Peyer's patch (tissue), 4 donors: ENCODE results near the gene PFN3. TPM values are rescaled to one million over a fixed set of nuclear protein-coding genes. Genes with fewer than 3 reads are reported as not detected.

ENCODE experiments used
- DNase-seq, 3 donors: peaks; one replicate each; pipeline ENCODE4 v3.0.0-alpha.2; 2017 to 2019
- H3K27ac ChIP-seq, 4 donors: fragments of 200-600 bp; sonication (generic); one replicate each; pipeline ENCODE4 v1.5.1; 2016 to 2019
- H3K27me3 ChIP-seq, 2 donors: fragments of 200-600 bp; sonication (generic); one replicate each; pipeline ENCODE4 v1.5.1; 2019
- H3K36me3 ChIP-seq, 3 donors: fragments of 200-600 bp; sonication (generic); one replicate each; pipeline ENCODE4 v1.5.1; 2016 to 2019
- H3K4me1 ChIP-seq, 4 donors: fragments of 200-600 bp; sonication (generic); one replicate each; pipeline ENCODE4 v1.5.1; 2016 to 2019
- H3K4me3 ChIP-seq, 4 donors: fragments of 200-600 bp; sonication (generic); 1 replicate in 3 of 4; 2 replicates in 1 of 4; pipeline ENCODE4 v1.5.1; 2016 to 2019; ENCODE audit warnings: mild to moderate bottlenecking in 1 of 4
- H3K9me3 ChIP-seq, 4 donors: fragments of 200-600 bp; sonication (generic); one replicate each; pipeline ENCODE4 v1.5.1; 2016 to 2019; ENCODE audit warnings: mild to moderate bottlenecking in 1 of 4
- CTCF ChIP-seq, 6 experiments: fragments of 450-650 bp in 4 of 6; fragments of 200-600 bp in 2 of 6; sonication (generic) in 1 of 6; IDR thresholded peaks; one replicate each; pipeline ENCODE4 v1.5.1; 2017 to 2019; ENCODE audit warnings: antibody characterized with exemption in 6 of 6, mild to moderate bottlenecking in 3 of 6, moderate library complexity in 1 of 6
- POLR2A ChIP-seq, 2 donors: fragments of 450-650 bp; IDR thresholded peaks; one replicate each; pipeline ENCODE4 v1.5.1; 2017; ENCODE audit warnings: antibody characterized with exemption in 2 of 2, mild to moderate bottlenecking in 2 of 2, moderate library complexity in 2 of 2
- total RNA-seq, 4 donors: library from RNA; depleted of rRNA; stranded (reverse); fragments of >200 nt; gene quantifications; one replicate each; pipeline ENCODE4 v1.1.0, GENCODE V29; 2016

PFN3 gene
- total RNA-seq, 4 donors from 2014 or later, result not detected

- no peak overlapping the region for H3K4me3 ChIP-seq
- TF ChIP-seq CTCF (IDR thresholded peaks at IDR 0.05) (no peak), POLR2A (IDR thresholded peaks at IDR 0.05) (no peak)
- H3K27ac ChIP-seq, result no peak overlapping the region
- H3K4me1 ChIP-seq, result peaks cover 0 to under 1% (median 0%) of the 10 kb centered on the region in 4 donors
- H3K36me3 ChIP-seq, result peaks cover 0 to 58% (median 0%) of the 10 kb centered on the region in 3 donors
- no peaks in the 10 kb centered on the region for H3K9me3 ChIP-seq
- H3K27me3 ChIP-seq, result no peaks in the 10 kb centered on the region
- no peak for DNase-seq
Observed at GRCh38 chr5:177440211-177440989, 39.9 kb upstream of the PFN3 start.

- H3K27ac ChIP-seq, result no peak overlapping the region
- H3K9me3 ChIP-seq, result no peaks in the 10 kb centered on the region
- peaks cover 0 to 66% (median 0%) of the 10 kb centered on the region in 3 donors for H3K36me3 ChIP-seq
Observed at GRCh38 chr5:177439518-177440053, 39.1 kb upstream of the PFN3 start.

GRCh38 chr5:177438468-177438867 is 38.0 kb upstream of the PFN3 start:
- Histone ChIP-seq H3K36me3 (peaks cover 0 to 77% (median 0%) of the 10 kb centered on the region in 3 donors), H3K4me3 (no peak overlapping the region), H3K27me3 (no peaks in the 10 kb centered on the region), H3K27ac (no peak overlapping the region), H3K4me1 (peaks cover 0 to 7% (median 0%) of the 10 kb centered on the region in 4 donors), H3K9me3 (no peaks in the 10 kb centered on the region)
- no peak for DNase-seq
- TF ChIP-seq POLR2A (IDR thresholded peaks at IDR 0.05) (no peak), CTCF (IDR thresholded peaks at IDR 0.05) (no peak)

More at GRCh38 chr5:177439518-177440053, 39.1 kb upstream of the PFN3 start:
- DNase-seq, result no peak
- Histone ChIP-seq H3K4me3 (no peak overlapping the region), H3K27me3 (no peaks in the 10 kb centered on the region), H3K4me1 (no peaks in the 10 kb centered on the region)
- TF ChIP-seq CTCF (IDR thresholded peaks at IDR 0.05) (no peak), POLR2A (IDR thresholded peaks at IDR 0.05) (no peak)

- Histone ChIP-seq H3K4me3 (no peak overlapping the region), H3K27ac (no peak overlapping the region), H3K36me3 (peaks cover 0 to 86% (median 0%) of the 10 kb centered on the region in 3 donors), H3K27me3 (no peaks in the 10 kb centered on the region), H3K9me3 (no peaks in the 10 kb centered on the region), H3K4me1 (peaks cover 0 to 16% (median 4%) of the 10 kb centered on the region in 4 donors)
- DNase-seq, result no peak
- TF ChIP-seq CTCF (IDR thresholded peaks at IDR 0.05), result no peak
- no peak for TF ChIP-seq POLR2A (IDR thresholded peaks at IDR 0.05)
Observed at GRCh38 chr5:177437623-177438022, 37.2 kb upstream of the PFN3 start.

- Histone ChIP-seq H3K27me3 (no peaks in the 10 kb centered on the region), H3K9me3 (no peaks in the 10 kb centered on the region), H3K36me3 (peaks cover 0 to 84% (median 0%) of the 10 kb centered on the region in 3 donors), H3K27ac (no peak overlapping the region), H3K4me1 (peaks cover 0 to 32% (median 14%) of the 10 kb centered on the region in 4 donors), H3K4me3 (no peak overlapping the region)
- TF ChIP-seq CTCF (IDR thresholded peaks at IDR 0.05) (no peak), POLR2A (IDR thresholded peaks at IDR 0.05) (no peak)
- no peak for DNase-seq
Observed at GRCh38 chr5:177435847-177436536, 35.5 kb upstream of the PFN3 start.
